OCI-LY3 (cell line): ENCODE results near the gene ERAS.
"Not testable (repeated sequence)": the region's sequence is repeated elsewhere in the genome, so short reads cannot be mapped to it uniquely, and the experiment has no call there.

Experiments used
- H2AFZ ChIP-seq: fragments of 200-600, 300-600 bp; shearing (Covaris generic); 2 replicates; pipeline ENCODE4 v1.6.0; 2014; ENCODE audit warnings: antibody characterized with exemption, low read depth, low read length
- H3K27ac ChIP-seq: fragments of 200-600, 300-600 bp; sonication (generic); 2 replicates; pipeline ENCODE4 v1.5.1; 2014; ENCODE audit warnings: mild to moderate bottlenecking, low read length, moderate library complexity, mixed read lengths
- H3K27me3 ChIP-seq: fragments of 200-600, 300-600 bp; sonication (generic); 2 replicates; pipeline ENCODE4 v1.6.1; 2014; ENCODE audit warnings: low read depth, low read length, mixed read lengths
- H3K36me3 ChIP-seq: fragments of 200-600, 300-600 bp; sonication (generic); replicated peaks from 2 replicates; pipeline ENCODE3; 2014; ENCODE audit warnings: low read depth, low read length, mixed read lengths
- H3K4me1 ChIP-seq: fragments of 300-600, 200-600 bp; sonication (generic); 2 replicates; pipeline ENCODE4 v1.6.1; 2014; ENCODE audit warnings: low read length, mixed read lengths
- H3K4me2 ChIP-seq: fragments of 200-600, 300-600 bp; sonication (generic); 2 replicates; pipeline ENCODE4 v1.6.1; 2014; ENCODE audit warnings: low read length, mixed read lengths
- H3K4me3 ChIP-seq: fragments of 300-600, 200-600 bp; sonication (generic); 2 replicates; pipeline ENCODE4 v1.5.1; 2014; ENCODE audit warnings: antibody characterized with exemption, mild to moderate bottlenecking, low read length, moderate library complexity
- H3K79me2 ChIP-seq: fragments of 300-600, 200-600 bp; shearing (Covaris generic); 2 replicates; pipeline ENCODE4 v1.6.1; 2014; ENCODE audit warnings: mild to moderate bottlenecking, low read length, mixed read lengths
- H3K9ac ChIP-seq: fragments of 300-600, 200-600 bp; shearing (Covaris generic); 2 replicates; pipeline ENCODE4 v1.6.0; 2014; ENCODE audit warnings: mild to moderate bottlenecking, low read length, moderate library complexity
- H3K9me3 ChIP-seq: fragments of 200-600, 300-600 bp; shearing (Covaris generic); 2 replicates; pipeline ENCODE4 v1.6.1; 2014; ENCODE audit warnings: low read length, mixed read lengths; ENCODE audit not compliant: insufficient read depth
- H4K20me1 ChIP-seq: fragments of 200-600, 300-600 bp; sonication (generic); 2 replicates; pipeline ENCODE4 v1.6.1; 2016; ENCODE audit warnings: low read length, mixed read lengths; ENCODE audit not compliant: insufficient read depth
- CTCF ChIP-seq: fragments of 200-600, 300-600 bp; sonication (generic); IDR thresholded peaks from 2 replicates; pipeline ENCODE4 v1.5.1; 2014; ENCODE audit warnings: antibody characterized with exemption, low read length, low read depth
- EZH2phosphoT487 ChIP-seq: fragments of 200-600 bp; shearing (Covaris generic); IDR thresholded peaks from 2 replicates; pipeline ENCODE4 v1.6.1; 2018; ENCODE audit warnings: antibody characterized with exemption, mixed run types, low read depth

ERAS gene

DNA sequence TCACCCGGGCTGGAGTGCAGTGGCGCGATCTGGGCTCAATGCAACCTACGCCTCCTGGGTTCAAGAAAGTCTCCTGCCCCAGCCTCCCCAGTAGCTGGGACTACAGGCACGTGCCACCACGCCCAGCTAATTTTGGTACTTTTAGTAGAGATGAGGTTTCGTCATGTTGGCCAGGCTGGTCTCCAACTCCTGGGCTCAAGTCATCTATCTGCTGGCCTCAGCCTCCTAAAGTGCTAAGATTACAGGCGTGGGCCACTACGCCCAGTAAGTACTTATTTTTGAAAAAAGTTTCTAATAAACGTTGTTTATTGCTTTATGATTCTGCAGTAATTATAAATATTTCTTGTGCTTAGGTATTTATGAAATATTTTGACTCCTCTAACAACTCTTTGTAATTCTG, 13.4 kb downstream of the ERAS start:
- no peaks in the 10 kb centered on the region for H3K9me3 ChIP-seq
- no peaks in the 10 kb centered on the region for H3K79me2 ChIP-seq
- no peak overlapping the region for H2AFZ ChIP-seq
- H3K27ac ChIP-seq = no peak overlapping the region
- H3K9ac ChIP-seq = no peak overlapping the region
- H3K4me3 ChIP-seq = no peak overlapping the region
- H3K4me2 ChIP-seq = no peak overlapping the region
- no peaks in the 10 kb centered on the region for H3K27me3 ChIP-seq
- TF ChIP-seq CTCF = no peak
- no peak for TF ChIP-seq EZH2phosphoT487
- H3K4me1 ChIP-seq = no peaks in the 10 kb centered on the region
- no peaks in the 10 kb centered on the region for H4K20me1 ChIP-seq
- no peaks in the 10 kb centered on the region for H3K36me3 ChIP-seq

DNA sequence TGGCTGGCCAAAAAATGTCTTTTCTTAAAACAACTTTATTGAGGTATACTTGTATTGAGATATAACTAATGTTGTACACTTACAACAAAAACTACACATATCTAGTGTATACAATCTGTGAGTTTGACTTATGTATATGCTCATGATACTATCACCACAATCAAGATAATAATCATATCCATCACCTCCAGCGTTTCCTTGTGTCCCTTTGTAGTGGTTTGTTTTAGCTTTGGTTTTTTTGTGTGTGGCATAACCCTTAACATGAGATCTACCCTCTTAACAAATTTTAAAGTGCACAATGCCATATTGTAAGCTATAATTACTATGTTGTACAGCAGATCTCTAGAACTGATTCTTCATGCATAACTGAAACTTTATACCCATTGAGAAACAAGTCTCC, 22.5 kb downstream of the ERAS start:
- TF ChIP-seq EZH2phosphoT487 = no peak
- TF ChIP-seq CTCF = no peak
- Histone ChIP-seq H3K9ac (no peak overlapping the region), H3K4me3 (no peak overlapping the region), H3K4me2 (no peak overlapping the region), H3K9me3 (no peaks in the 10 kb centered on the region), H3K4me1 (peaks cover 7% of the 10 kb centered on the region; the same call in 1 of the 2 replicates), H3K79me2 (no peaks in the 10 kb centered on the region), H3K27ac (no peak overlapping the region), H4K20me1 (no peaks in the 10 kb centered on the region), H3K27me3 (no peaks in the 10 kb centered on the region), H3K36me3 (no peaks in the 10 kb centered on the region), H2AFZ (no peak overlapping the region)

GRCh38 chrX:48852857-48853256, 26.5 kb downstream of the ERAS start:
- no peaks in the 10 kb centered on the region for H3K79me2 ChIP-seq
- no peaks in the 10 kb centered on the region for H3K27me3 ChIP-seq
- no peak overlapping the region for H2AFZ ChIP-seq
- H4K20me1 ChIP-seq = no peaks in the 10 kb centered on the region
- H3K9ac ChIP-seq = no peak overlapping the region
- H3K4me2 ChIP-seq = no peak overlapping the region
- no peak for TF ChIP-seq CTCF
- no peak for TF ChIP-seq EZH2phosphoT487
- H3K27ac ChIP-seq = no peak overlapping the region
- H3K4me3 ChIP-seq = no peak overlapping the region
- H3K4me1 ChIP-seq = peaks cover 8% of the 10 kb centered on the region
- no peaks in the 10 kb centered on the region for H3K9me3 ChIP-seq
- H3K36me3 ChIP-seq = no peaks in the 10 kb centered on the region

- H3K79me2 ChIP-seq, H3K4me1 ChIP-seq, H2AFZ ChIP-seq, H3K27me3 ChIP-seq, H3K9ac ChIP-seq, H4K20me1 ChIP-seq, H3K4me2 ChIP-seq, H3K36me3 ChIP-seq, H3K9me3 ChIP-seq, H3K4me3 ChIP-seq, H3K27ac ChIP-seq: not testable (repeated sequence)
Measured at GRCh38 chrX:48853494-48853893, 27.2 kb downstream of the ERAS start.

- not testable (repeated sequence) for H2AFZ ChIP-seq, H3K27me3 ChIP-seq, H3K9ac ChIP-seq, H3K4me3 ChIP-seq, H3K79me2 ChIP-seq, H4K20me1 ChIP-seq, H3K27ac ChIP-seq, H3K36me3 ChIP-seq, H3K4me1 ChIP-seq, H3K4me2 ChIP-seq, H3K9me3 ChIP-seq
Measured at GRCh38 chrX:48854121-48854804, 27.9 kb downstream of the ERAS start.
